Neural progenitor cell (in vitro differentiated cells): ENCODE results near the gene PRKCB. TPM values are rescaled to one million over a fixed set of nuclear protein-coding genes. Genes with fewer than 3 reads are reported as not detected.
A peak's percentile ranks its signal among the peaks of the same experiment; 100 is the strongest.

ENCODE experiments used
- DNase-seq: peaks from one replicate; pipeline ENCODE4 v3.0.0-alpha.2; 2016; ENCODE audit warnings: low spot score
- H2AFZ ChIP-seq: fragments of 200-600 bp; sonication (generic); replicated peaks from 2 replicates; pipeline ENCODE4 v1.6.1; 2016; ENCODE audit warnings: antibody characterized with exemption
- H3F3A ChIP-seq: fragments of 200-600 bp; sonication (generic); 2 replicates; pipeline ENCODE4 v1.6.1; 2016; ENCODE audit warnings: antibody characterized with exemption, low read depth
- H3K27ac ChIP-seq: fragments of 200-600 bp; sonication (generic); 2 replicates; pipeline ENCODE4 v1.5.1; 2016; ENCODE audit warnings: mild to moderate bottlenecking
- H3K27me3 ChIP-seq: fragments of 200-600 bp; sonication (generic); 2 replicates; pipeline ENCODE4 v1.6.1; 2016; ENCODE audit warnings: mild to moderate bottlenecking, moderate library complexity
- H3K36me3 ChIP-seq: fragments of 200-600 bp; sonication (generic); 2 replicates; pipeline ENCODE4 v1.5.1; 2016
- H3K4me1 ChIP-seq: fragments of 200-600 bp; sonication (generic); 2 replicates; pipeline ENCODE4 v1.6.1; 2016; ENCODE audit warnings: mixed run types
- H3K4me2 ChIP-seq: fragments of 200-600 bp; sonication (generic); 2 replicates; pipeline ENCODE4 v1.6.1; 2016
- H3K4me3 ChIP-seq: fragments of 200-600 bp; sonication (generic); 2 replicates; pipeline ENCODE4 v1.5.1; 2016
- H3K79me2 ChIP-seq: fragments of 200-600 bp; sonication (generic); 2 replicates; pipeline ENCODE4 v1.6.1; 2016; ENCODE audit warnings: low read depth
- H3K9ac ChIP-seq: fragments of 200-600 bp; sonication (generic); 2 replicates; pipeline ENCODE4 v1.6.1; 2016
- H3K9me3 ChIP-seq: fragments of 200-600 bp; sonication (generic); 2 replicates; pipeline ENCODE4 v1.5.1; 2016; ENCODE audit warnings: low read depth
- H4K20me1 ChIP-seq: fragments of 200-600 bp; sonication (generic); 2 replicates; pipeline ENCODE4 v1.6.1; 2016; ENCODE audit warnings: low read depth
- H3K27ac Mint-ChIP-seq: 3 replicates; pipeline ENCODE4 v1.8.0; 2021; ENCODE audit warnings: mixed read lengths
- H3K27me3 Mint-ChIP-seq: 2 replicates; pipeline ENCODE4 v1.8.0; 2022; ENCODE audit warnings: low read depth, mild to moderate bottlenecking, inconsistent platforms, moderate library complexity, mixed read lengths; ENCODE audit not compliant: insufficient read depth
- H3K36me3 Mint-ChIP-seq: 3 replicates; pipeline ENCODE4 v1.8.0; 2021; ENCODE audit warnings: mixed read lengths
- H3K4me1 Mint-ChIP-seq: 3 replicates; pipeline ENCODE4 v1.8.0; 2021; ENCODE audit warnings: mixed read lengths
- H3K4me3 Mint-ChIP-seq: 3 replicates; pipeline ENCODE4 v1.8.0; 2021; ENCODE audit warnings: mild to moderate bottlenecking, moderate library complexity, mixed read lengths
- H3K9me3 Mint-ChIP-seq: 3 replicates; pipeline ENCODE4 v1.8.0; 2020; ENCODE audit warnings: mixed read lengths
- EZH2 ChIP-seq: fragments of 200-600 bp; sonication (generic); IDR thresholded peaks from 2 replicates; pipeline ENCODE4 v1.6.1; 2017; ENCODE audit warnings: antibody characterized with exemption, mild to moderate bottlenecking, moderate library complexity
- EZH2phosphoT487 ChIP-seq: fragments of 200-600 bp; sonication (generic); IDR thresholded peaks from 2 replicates; pipeline ENCODE4 v1.6.1; 2017; ENCODE audit warnings: antibody characterized with exemption
- total RNA-seq: library from RNA; depleted of rRNA; stranded (reverse); fragments of >200 nt; gene quantifications from 2 replicates; pipeline ENCODE4 v1.2.3, GENCODE V29; 2015; ENCODE audit warnings: low replicate concordance
- TF ChIP-seq, protein P1 (sequence below): fragments of 200-600 bp; sonication (generic); IDR thresholded peaks from 2 replicates; pipeline ENCODE4 v1.5.1; 2017; ENCODE audit warnings: antibody characterized with exemption, mild to moderate bottlenecking

The PRKCB gene
- total RNA-seq, 1 donor from 2014 or later, result 9.5 TPM

DNA sequence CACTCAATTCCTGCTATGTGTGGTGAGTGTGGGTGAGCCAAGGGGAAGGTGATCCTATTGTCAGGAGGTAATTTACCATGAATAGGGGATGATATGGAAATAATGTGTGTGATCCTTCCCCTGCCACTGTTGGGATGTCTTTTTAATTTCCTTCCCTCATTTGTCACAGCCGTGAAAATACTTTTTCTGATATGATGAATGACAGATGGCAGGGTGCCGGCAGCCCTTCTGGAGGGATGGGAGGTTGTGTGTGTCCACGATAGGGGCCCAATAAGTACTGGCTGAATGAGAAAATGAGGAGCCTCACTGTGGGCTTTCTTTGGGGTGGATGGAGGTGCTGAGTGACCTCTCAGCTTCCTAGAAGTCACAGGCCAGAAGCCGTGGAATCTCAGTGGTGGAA, 109.5 kb downstream of the PRKCB start:
- Mint-ChIP-seq H3K27me3 (peaks cover 4% of the 10 kb centered on the region), H3K4me3 (peak overlapping the region; percentile 4)
- TF ChIP-seq, protein P1, sequence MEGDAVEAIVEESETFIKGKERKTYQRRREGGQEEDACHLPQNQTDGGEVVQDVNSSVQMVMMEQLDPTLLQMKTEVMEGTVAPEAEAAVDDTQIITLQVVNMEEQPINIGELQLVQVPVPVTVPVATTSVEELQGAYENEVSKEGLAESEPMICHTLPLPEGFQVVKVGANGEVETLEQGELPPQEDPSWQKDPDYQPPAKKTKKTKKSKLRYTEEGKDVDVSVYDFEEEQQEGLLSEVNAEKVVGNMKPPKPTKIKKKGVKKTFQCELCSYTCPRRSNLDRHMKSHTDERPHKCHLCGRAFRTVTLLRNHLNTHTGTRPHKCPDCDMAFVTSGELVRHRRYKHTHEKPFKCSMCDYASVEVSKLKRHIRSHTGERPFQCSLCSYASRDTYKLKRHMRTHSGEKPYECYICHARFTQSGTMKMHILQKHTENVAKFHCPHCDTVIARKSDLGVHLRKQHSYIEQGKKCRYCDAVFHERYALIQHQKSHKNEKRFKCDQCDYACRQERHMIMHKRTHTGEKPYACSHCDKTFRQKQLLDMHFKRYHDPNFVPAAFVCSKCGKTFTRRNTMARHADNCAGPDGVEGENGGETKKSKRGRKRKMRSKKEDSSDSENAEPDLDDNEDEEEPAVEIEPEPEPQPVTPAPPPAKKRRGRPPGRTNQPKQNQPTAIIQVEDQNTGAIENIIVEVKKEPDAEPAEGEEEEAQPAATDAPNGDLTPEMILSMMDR, result no peak
- TF ChIP-seq EZH2 (no peak), EZH2phosphoT487 (no peak)

DNA sequence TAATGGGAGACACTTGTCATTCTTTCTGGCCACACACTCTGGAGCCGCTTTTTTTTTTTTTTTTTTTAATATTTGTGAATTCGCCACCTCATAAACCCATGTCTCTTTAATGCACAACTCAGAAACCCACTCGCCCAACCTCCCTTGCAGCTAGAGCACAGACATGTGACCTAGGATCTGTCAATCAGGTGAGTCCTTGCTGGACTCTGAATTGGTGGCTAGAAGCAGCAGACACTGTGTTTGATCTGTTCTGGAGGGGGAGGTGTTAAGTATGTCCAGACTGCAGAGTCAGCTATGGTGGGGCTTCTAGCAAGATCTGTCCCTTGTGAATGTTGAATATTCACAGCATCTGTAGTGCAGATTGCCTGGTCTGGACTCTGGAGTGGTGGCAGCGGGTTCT, 112.1 kb downstream of the PRKCB start:
- H2AFZ ChIP-seq, result no peak overlapping the region
- H3K27me3 ChIP-seq, result no peaks in the 10 kb centered on the region
- H3K36me3 Mint-ChIP-seq, result no peaks in the 10 kb centered on the region
- H3K4me1 ChIP-seq, result peaks cover 38% of the 10 kb centered on the region
- H4K20me1 ChIP-seq, result no peaks in the 10 kb centered on the region
- no peak overlapping the region for H3K27ac ChIP-seq
- no peaks in the 10 kb centered on the region for H3K79me2 ChIP-seq
- no peak for DNase-seq
- peaks cover 16% of the 10 kb centered on the region for H3F3A ChIP-seq
- H3K27ac Mint-ChIP-seq, result no peak overlapping the region
- H3K9ac ChIP-seq, result no peak overlapping the region
- H3K4me3 Mint-ChIP-seq, result no peak overlapping the region
- H3K9me3 ChIP-seq, result no peaks in the 10 kb centered on the region
- H3K4me1 Mint-ChIP-seq, result peaks cover 55% of the 10 kb centered on the region
- no peaks in the 10 kb centered on the region for H3K9me3 Mint-ChIP-seq
- TF ChIP-seq EZH2phosphoT487 (no peak), EZH2 (no peak)
- TF ChIP-seq, protein P1, result no peak
- no peaks in the 10 kb centered on the region for H3K36me3 ChIP-seq
- peaks cover 10% of the 10 kb centered on the region for H3K27me3 Mint-ChIP-seq
- no peak overlapping the region for H3K4me3 ChIP-seq
- H3K4me2 ChIP-seq, result no peak overlapping the region

More for the DNA sequence above, 109.5 kb downstream of the PRKCB start:
- H3K36me3 Mint-ChIP-seq, result no peaks in the 10 kb centered on the region
- H3K27ac Mint-ChIP-seq, result peak overlapping the region; percentile 55
- no peaks in the 10 kb centered on the region for H3K79me2 ChIP-seq
- H3K36me3 ChIP-seq, result no peaks in the 10 kb centered on the region
- no peaks in the 10 kb centered on the region for H3K27me3 ChIP-seq
- H3K4me1 Mint-ChIP-seq, result peaks cover 33% of the 10 kb centered on the region
- no peaks in the 10 kb centered on the region for H4K20me1 ChIP-seq
- DNase-seq, result no peak
- H3K4me2 ChIP-seq, result peak overlapping the region; percentile 54
- H3K9me3 ChIP-seq, result no peaks in the 10 kb centered on the region
- no peak overlapping the region for H3K9ac ChIP-seq
- H3F3A ChIP-seq, result peaks cover 7% of the 10 kb centered on the region
- H3K4me3 ChIP-seq, result no peak overlapping the region
- H2AFZ ChIP-seq, result no peak overlapping the region
- H3K27ac ChIP-seq, result no peak overlapping the region
- no peaks in the 10 kb centered on the region for H3K9me3 Mint-ChIP-seq
- peaks cover 23% of the 10 kb centered on the region for H3K4me1 ChIP-seq

GRCh38 chr16:23948949-23949411, 113.2 kb downstream of the PRKCB start:
- Histone ChIP-seq H3K4me1 (peaks cover 41% of the 10 kb centered on the region), H3K9ac (no peak overlapping the region), H3K4me2 (no peak overlapping the region), H4K20me1 (no peaks in the 10 kb centered on the region), H3K27me3 (no peaks in the 10 kb centered on the region), H3K79me2 (no peaks in the 10 kb centered on the region), H3K27ac (no peak overlapping the region), H3K9me3 (no peaks in the 10 kb centered on the region), H2AFZ (no peak overlapping the region), H3K4me3 (no peak overlapping the region), H3K36me3 (no peaks in the 10 kb centered on the region), H3F3A (peaks cover 16% of the 10 kb centered on the region)
- TF ChIP-seq, protein P1, result no peak
- TF ChIP-seq EZH2 (no peak), EZH2phosphoT487 (no peak)
- Mint-ChIP-seq H3K36me3 (no peaks in the 10 kb centered on the region), H3K4me1 (peaks cover 62% of the 10 kb centered on the region), H3K27me3 (peaks cover 8% of the 10 kb centered on the region), H3K4me3 (no peak overlapping the region), H3K9me3 (no peaks in the 10 kb centered on the region), H3K27ac (no peak overlapping the region)
- no peak for DNase-seq
